ENCODE measurements around the gene FRAT1. TPM values are rescaled to one million over a fixed set of nuclear protein-coding genes. Genes with fewer than 3 reads are reported as not detected.

Gene FRAT1
- total RNA-seq, 1 experiment from 2014 or later = 5.3 TPM

DNA sequence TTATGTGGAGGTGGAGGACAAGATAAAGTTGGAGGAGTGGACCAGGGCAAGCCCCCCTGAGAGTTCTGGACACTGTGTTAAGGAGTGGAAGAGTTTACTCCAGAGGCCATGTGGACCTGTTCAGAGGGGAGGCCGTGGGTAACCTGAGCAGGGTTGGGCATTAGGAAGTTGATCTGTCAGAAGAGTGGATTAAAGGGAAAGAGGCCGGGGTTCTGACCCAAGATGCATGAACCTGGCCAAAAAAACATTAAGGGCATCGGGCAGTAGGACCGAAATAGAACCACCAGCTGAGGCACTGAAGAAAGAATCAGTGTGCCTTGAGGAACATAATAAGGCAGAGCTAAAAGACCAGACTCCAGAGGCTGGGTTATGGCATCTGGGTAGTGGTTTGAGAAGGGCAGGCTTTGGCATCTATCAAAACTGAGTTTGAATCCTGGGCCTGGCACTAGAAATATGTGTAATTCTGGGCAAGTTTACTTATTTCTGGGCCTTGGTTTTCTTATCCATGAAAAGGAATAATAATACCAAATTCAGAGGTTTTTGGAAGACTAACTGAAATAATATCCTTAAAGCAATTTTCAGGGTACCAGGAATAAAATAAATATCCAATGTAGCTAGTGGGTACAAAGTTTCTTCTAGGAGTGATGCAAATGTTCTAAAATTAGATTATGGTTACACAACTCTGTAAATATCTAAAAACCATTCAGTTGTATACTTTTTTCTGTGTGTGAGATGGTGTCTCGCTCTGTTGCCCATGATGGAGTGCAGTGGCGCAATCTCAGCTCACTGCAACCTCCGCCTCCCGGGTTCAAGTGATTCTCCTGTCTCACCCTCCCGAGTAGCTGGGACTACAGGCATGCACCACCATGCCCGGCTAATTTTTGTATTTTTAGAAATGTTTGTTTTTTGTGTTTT lies 10.9 kb upstream of the FRAT1 start:
- Histone ChIP-seq H3K4me3 (ENCODE audit: low read depth in 2 of 2, low read length in 2 of 2) (no peak overlapping the region), H3K27me3 (ENCODE audit: control insufficient read depth, insufficient read depth, low read length) (no peaks in the 10 kb centered on the region), H3K9me3 (ENCODE audit: control insufficient read depth, insufficient read depth, low read depth, low read length) (no peaks in the 10 kb centered on the region), H3K4me1 (ENCODE audit: control insufficient read depth, insufficient read depth, low read length) (no peaks in the 10 kb centered on the region), H3K27ac (ENCODE audit: low read length) (no peak overlapping the region), H3K36me3 (ENCODE audit: control insufficient read depth, insufficient read depth, low read length) (no peaks in the 10 kb centered on the region)
- POLR2A ChIA-PET = no interaction called here
- intact Hi-C loops (cut with micrococcal nuclease; ENCODE audit: unreplicated experiment) = no loop called here
- DNase-seq (ENCODE audit: low read depth, low spot score) = no peak
- BruUV-seq (replicated peaks) = no TSS peak
- CTCF ChIA-PET = interaction anchor here (0.5 kb wide), 1 partner anchor 10 kb away, joined by 3 read pairs; no protein-coding TSS in a partner anchor
- TF ChIP-seq, protein P1, sequence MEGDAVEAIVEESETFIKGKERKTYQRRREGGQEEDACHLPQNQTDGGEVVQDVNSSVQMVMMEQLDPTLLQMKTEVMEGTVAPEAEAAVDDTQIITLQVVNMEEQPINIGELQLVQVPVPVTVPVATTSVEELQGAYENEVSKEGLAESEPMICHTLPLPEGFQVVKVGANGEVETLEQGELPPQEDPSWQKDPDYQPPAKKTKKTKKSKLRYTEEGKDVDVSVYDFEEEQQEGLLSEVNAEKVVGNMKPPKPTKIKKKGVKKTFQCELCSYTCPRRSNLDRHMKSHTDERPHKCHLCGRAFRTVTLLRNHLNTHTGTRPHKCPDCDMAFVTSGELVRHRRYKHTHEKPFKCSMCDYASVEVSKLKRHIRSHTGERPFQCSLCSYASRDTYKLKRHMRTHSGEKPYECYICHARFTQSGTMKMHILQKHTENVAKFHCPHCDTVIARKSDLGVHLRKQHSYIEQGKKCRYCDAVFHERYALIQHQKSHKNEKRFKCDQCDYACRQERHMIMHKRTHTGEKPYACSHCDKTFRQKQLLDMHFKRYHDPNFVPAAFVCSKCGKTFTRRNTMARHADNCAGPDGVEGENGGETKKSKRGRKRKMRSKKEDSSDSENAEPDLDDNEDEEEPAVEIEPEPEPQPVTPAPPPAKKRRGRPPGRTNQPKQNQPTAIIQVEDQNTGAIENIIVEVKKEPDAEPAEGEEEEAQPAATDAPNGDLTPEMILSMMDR (IDR thresholded peaks at IDR 0.05) = no peak
- TF ChIP-seq SIN3A (IDR thresholded peaks at IDR 0.05; ENCODE audit: borderline replicate concordance, insufficient read depth, low read depth, low read length) = no peak
- TF ChIP-seq TCF7L2 (IDR thresholded peaks at IDR 0.05; ENCODE audit: low read depth, low read length) = no peak
- TF ChIP-seq POLR2AphosphoS5 (IDR thresholded peaks at IDR 0.05; ENCODE audit: low read depth, low read length) = no peak
- TF ChIP-seq, protein P2, sequence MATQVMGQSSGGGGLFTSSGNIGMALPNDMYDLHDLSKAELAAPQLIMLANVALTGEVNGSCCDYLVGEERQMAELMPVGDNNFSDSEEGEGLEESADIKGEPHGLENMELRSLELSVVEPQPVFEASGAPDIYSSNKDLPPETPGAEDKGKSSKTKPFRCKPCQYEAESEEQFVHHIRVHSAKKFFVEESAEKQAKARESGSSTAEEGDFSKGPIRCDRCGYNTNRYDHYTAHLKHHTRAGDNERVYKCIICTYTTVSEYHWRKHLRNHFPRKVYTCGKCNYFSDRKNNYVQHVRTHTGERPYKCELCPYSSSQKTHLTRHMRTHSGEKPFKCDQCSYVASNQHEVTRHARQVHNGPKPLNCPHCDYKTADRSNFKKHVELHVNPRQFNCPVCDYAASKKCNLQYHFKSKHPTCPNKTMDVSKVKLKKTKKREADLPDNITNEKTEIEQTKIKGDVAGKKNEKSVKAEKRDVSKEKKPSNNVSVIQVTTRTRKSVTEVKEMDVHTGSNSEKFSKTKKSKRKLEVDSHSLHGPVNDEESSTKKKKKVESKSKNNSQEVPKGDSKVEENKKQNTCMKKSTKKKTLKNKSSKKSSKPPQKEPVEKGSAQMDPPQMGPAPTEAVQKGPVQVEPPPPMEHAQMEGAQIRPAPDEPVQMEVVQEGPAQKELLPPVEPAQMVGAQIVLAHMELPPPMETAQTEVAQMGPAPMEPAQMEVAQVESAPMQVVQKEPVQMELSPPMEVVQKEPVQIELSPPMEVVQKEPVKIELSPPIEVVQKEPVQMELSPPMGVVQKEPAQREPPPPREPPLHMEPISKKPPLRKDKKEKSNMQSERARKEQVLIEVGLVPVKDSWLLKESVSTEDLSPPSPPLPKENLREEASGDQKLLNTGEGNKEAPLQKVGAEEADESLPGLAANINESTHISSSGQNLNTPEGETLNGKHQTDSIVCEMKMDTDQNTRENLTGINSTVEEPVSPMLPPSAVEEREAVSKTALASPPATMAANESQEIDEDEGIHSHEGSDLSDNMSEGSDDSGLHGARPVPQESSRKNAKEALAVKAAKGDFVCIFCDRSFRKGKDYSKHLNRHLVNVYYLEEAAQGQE (IDR thresholded peaks at IDR 0.05; ENCODE audit: insufficient read depth in 1 of 2, low read depth in 2 of 2, low read length in 1 of 2) = no peak
- in situ Hi-C loops (cut with HindIII; ENCODE audit: low pct_unique_long_range_greater_than_20kb, low sequenced_read_pairs) = no loop called here
- ATAC-seq = no peak

DNA sequence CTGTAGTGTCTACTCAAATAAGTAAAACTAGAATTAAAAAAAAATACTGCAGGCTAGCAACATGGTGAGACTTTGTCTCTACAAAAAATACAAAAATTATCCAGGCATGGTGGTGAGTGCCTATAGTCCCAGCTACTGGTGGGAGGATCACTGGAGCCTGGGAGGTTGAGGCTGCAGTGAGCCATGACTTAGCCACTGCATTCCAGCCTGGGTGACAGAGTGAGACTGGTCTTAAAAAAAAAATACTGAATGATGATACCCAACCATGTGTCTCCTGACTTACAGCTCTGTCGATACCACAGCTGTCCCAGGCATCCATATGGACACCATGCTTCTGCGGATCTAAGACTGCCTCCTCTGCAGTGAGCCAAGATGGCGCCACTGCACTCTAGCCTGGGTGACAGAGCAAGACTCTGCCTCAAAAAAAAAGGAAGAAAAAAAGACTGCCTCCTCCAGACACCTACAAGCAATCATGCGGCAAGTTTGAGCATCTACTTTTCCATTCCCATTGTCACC lies 7.9 kb upstream of the FRAT1 start:
- H3K9me3 ChIP-seq (ENCODE audit: control insufficient read depth, insufficient read depth, low read depth, low read length) = no peaks in the 10 kb centered on the region
- no peak for TF ChIP-seq SIN3A (IDR thresholded peaks at IDR 0.05; ENCODE audit: borderline replicate concordance, insufficient read depth, low read depth, low read length)
- TF ChIP-seq, protein P1 (IDR thresholded peaks at IDR 0.05) = no peak
- no peak for TF ChIP-seq TCF7L2 (IDR thresholded peaks at IDR 0.05; ENCODE audit: low read depth, low read length)
- TF ChIP-seq POLR2AphosphoS5 (IDR thresholded peaks at IDR 0.05; ENCODE audit: low read depth, low read length) = no peak
- TF ChIP-seq, protein P2 (IDR thresholded peaks at IDR 0.05; ENCODE audit: insufficient read depth in 1 of 2, low read depth in 2 of 2, low read length in 1 of 2) = no peak
- no peaks in the 10 kb centered on the region for H3K27me3 ChIP-seq (ENCODE audit: control insufficient read depth, insufficient read depth, low read length)
- DNase-seq (ENCODE audit: low read depth, low spot score) = no peak
- no TSS peak for BruUV-seq (replicated peaks)
- ChIA-PET CTCF (no interaction called here), POLR2A (no interaction called here)
- no peaks in the 10 kb centered on the region for H3K4me1 ChIP-seq (ENCODE audit: control insufficient read depth, insufficient read depth, low read length)
- H3K27ac ChIP-seq (ENCODE audit: low read length) = no peak overlapping the region
- no peak overlapping the region for H3K4me3 ChIP-seq (ENCODE audit: low read depth in 2 of 2, low read length in 2 of 2)
- no peak for ATAC-seq
- no peaks in the 10 kb centered on the region for H3K36me3 ChIP-seq (ENCODE audit: control insufficient read depth, insufficient read depth, low read length)
- in situ Hi-C loops (cut with HindIII; ENCODE audit: low pct_unique_long_range_greater_than_20kb, low sequenced_read_pairs) = no loop called here
- intact Hi-C loops (cut with micrococcal nuclease; ENCODE audit: unreplicated experiment) = no loop called here

Data from Panc1 (cell line).